GM10266 (cell line): ENCODE results near the gene LCLAT1.

Experiments
- DNase-seq: peaks from one replicate; pipeline ENCODE4 v3.0.0; 2012; ENCODE audit errors: extremely low spot score
- CTCF ChIP-seq: IDR thresholded peaks from 2 replicates; pipeline ENCODE4 v1.5.1; 2012; ENCODE audit warnings: mild to moderate bottlenecking, low read depth; ENCODE audit not compliant: control insufficient read depth, insufficient read depth; ENCODE audit errors: missing control alignments

The LCLAT1 gene

GRCh38 chr2:30412684-30413570 lies 34.1 kb upstream of the LCLAT1 start:
- DNase-seq = no peak
- TF ChIP-seq CTCF = no peak

GRCh38 chr2:30414961-30415360 lies 32.1 kb upstream of the LCLAT1 start:
- no peak for TF ChIP-seq CTCF
- no peak for DNase-seq

- no peak for DNase-seq
- TF ChIP-seq CTCF = no peak
Observed at GRCh38 chr2:30417253-30417652, 29.8 kb upstream of the LCLAT1 start.

GRCh38 chr2:30421026-30421603 lies 25.9 kb upstream of the LCLAT1 start:
- no peak for DNase-seq
- TF ChIP-seq CTCF = no peak

GRCh38 chr2:30421604-30422443 lies 25.2 kb upstream of the LCLAT1 start:
- DNase-seq = no peak
- TF ChIP-seq CTCF = no peak

- no peak for TF ChIP-seq CTCF
- peak; percentile 54 for DNase-seq
Observed at GRCh38 chr2:30422444-30423040, 24.5 kb upstream of the LCLAT1 start.
